AG04449 (cell line): Measurements from ENCODE around the gene UBE2O.

Experiments used
- CTCF ChIA-PET: fragments of 350-600 bp; formaldehyde crosslinking; extraction: SDS; loops from one replicate; lab custom pipeline; 2021; ENCODE audit warnings: antibody characterized with exemption; lab: Yijun Ruan, JAX
- POLR2A ChIA-PET: fragments of 400-600, 350-600 bp; formaldehyde crosslinking; extraction: SDS; loops from one replicate; lab custom pipeline; 2020; ENCODE audit warnings: antibody characterized with exemption, inconsistent platforms; lab: Yijun Ruan, JAX
- DNase-seq: peaks from one replicate; pipeline ENCODE4 v3.0.0-alpha.2; 2010; ENCODE audit warnings: low read depth, low spot score
- H3K4me3 ChIP-seq: 2 replicates; pipeline ENCODE4 v1.5.1; 2011; ENCODE audit warnings: low read depth, mild to moderate bottlenecking, control low read depth, low read length
- TF ChIP-seq, protein P1 (sequence below): IDR thresholded peaks from one replicate; pipeline ENCODE4 v1.5.1; 2011; ENCODE audit warnings: mild to moderate bottlenecking, moderate library complexity, low read length, control low read depth, inconsistent platforms; ENCODE audit not compliant: insufficient read depth; ENCODE audit errors: missing control alignments

The UBE2O gene

GRCh38 chr17:76428511-76428910, 24.4 kb downstream of the UBE2O start:
- no peak overlapping the region for H3K4me3 ChIP-seq
- TF ChIP-seq, protein P1, sequence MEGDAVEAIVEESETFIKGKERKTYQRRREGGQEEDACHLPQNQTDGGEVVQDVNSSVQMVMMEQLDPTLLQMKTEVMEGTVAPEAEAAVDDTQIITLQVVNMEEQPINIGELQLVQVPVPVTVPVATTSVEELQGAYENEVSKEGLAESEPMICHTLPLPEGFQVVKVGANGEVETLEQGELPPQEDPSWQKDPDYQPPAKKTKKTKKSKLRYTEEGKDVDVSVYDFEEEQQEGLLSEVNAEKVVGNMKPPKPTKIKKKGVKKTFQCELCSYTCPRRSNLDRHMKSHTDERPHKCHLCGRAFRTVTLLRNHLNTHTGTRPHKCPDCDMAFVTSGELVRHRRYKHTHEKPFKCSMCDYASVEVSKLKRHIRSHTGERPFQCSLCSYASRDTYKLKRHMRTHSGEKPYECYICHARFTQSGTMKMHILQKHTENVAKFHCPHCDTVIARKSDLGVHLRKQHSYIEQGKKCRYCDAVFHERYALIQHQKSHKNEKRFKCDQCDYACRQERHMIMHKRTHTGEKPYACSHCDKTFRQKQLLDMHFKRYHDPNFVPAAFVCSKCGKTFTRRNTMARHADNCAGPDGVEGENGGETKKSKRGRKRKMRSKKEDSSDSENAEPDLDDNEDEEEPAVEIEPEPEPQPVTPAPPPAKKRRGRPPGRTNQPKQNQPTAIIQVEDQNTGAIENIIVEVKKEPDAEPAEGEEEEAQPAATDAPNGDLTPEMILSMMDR, result no peak
- POLR2A ChIA-PET, result no interaction called here
- DNase-seq, result no peak
- CTCF ChIA-PET, result interaction anchor here (1.4 to 2.5 kb wide), 7 partner anchors 14 to 30 kb away, joined by 3 to 11 read pairs (median 5); no protein-coding TSS in a partner anchor

GRCh38 chr17:76427501-76428231, 25.3 kb downstream of the UBE2O start:
- TF ChIP-seq, protein P1, result no peak
- POLR2A ChIA-PET, result interaction anchor here (0.6 kb wide), 1 partner anchor 21 kb away, joined by 4 read pairs; no protein-coding TSS in a partner anchor
- no peak overlapping the region for H3K4me3 ChIP-seq
- no peak for DNase-seq
- CTCF ChIA-PET, result interaction anchor here (0.8 to 2.5 kb wide), 16 partner anchors 11 to 148 kb away, joined by 3 to 11 read pairs (median 5); no protein-coding TSS in a partner anchor

GRCh38 chr17:76426853-76427252, 26.1 kb downstream of the UBE2O start:
- POLR2A ChIA-PET, result interaction anchor here (0.6 kb wide), 1 partner anchor 22 kb away, joined by 4 read pairs; no protein-coding TSS in a partner anchor
- no peak overlapping the region for H3K4me3 ChIP-seq
- DNase-seq, result no peak
- CTCF ChIA-PET, result interaction anchor here (1.2 to 2.5 kb wide), 11 partner anchors 10 to 147 kb away, joined by 3 to 11 read pairs (median 6); no protein-coding TSS in a partner anchor
- TF ChIP-seq, protein P1, result no peak

DNA sequence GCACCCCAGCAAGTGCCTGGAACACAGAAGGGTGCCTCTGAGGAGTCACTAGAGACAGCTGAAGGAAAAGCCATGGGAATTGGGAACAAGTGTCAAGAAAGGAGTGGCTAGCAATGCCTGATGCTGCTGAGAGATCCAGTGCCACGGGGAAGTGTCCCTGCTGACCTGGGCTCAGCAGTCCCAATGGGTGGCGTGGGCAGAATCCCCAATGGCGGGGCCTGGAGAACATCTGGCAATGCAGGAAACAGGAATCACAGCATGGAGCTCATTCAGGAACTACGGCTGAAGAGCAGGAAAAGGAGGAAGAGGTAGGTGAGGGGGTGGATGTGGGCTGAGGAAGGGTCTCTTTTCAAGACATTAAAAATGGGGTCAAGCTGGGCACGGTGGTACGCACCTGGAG, 30.1 kb downstream of the UBE2O start:
- no peak overlapping the region for H3K4me3 ChIP-seq
- CTCF ChIA-PET, result interaction anchor here (1.3 to 3.1 kb wide), 4 partner anchors 9 to 26 kb away, joined by 4 to 11 read pairs (median 8); no protein-coding TSS in a partner anchor
- TF ChIP-seq, protein P1, result no peak
- POLR2A ChIA-PET, result no interaction called here
- DNase-seq, result no peak

DNA sequence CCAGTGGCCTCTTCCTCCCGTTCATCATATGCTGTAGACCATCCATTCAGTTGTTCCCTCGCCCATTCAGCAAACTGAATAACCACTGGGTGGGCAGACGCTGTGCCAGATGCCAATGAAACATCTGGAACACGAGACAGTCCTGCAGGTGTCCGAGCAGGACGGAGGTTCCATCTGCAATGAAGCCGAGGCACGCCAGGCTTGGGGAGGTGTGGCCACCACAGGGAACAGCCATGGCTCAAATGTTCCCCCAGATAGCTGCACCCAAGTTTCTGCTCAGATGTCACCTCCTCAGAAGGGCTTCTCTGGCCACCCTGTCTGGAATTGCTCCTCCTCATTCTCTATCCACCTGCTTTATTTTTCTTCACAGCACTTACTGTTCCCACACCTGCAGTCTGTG, 30.5 kb downstream of the UBE2O start:
- ChIA-PET POLR2A (no interaction called here), CTCF (interaction anchor here (1.9 to 3.1 kb wide), 3 partner anchors 13 to 25 kb away, joined by 5 to 11 read pairs (median 10); no protein-coding TSS in a partner anchor)
- no peak for DNase-seq
- H3K4me3 ChIP-seq, result no peak overlapping the region
- TF ChIP-seq, protein P1, result no peak

DNA sequence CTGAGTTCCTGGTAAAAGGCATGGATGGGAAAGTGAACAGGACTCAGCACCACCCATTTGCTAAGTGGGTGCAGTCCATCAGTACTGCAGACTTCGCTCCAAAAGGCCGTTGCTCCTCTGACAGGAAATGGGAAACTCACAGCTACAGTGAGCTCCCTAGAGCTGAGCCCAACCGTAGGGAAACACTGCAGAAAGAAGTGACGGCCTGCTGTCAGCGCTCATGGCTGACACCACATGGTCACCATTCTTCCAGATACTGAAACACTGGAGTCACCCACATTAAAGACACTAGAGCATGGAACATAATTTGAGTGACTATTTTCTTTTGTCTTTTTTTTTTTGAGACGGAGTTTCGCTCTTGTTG, 31.9 kb downstream of the UBE2O start:
- TF ChIP-seq, protein P1, result no peak
- no peak overlapping the region for H3K4me3 ChIP-seq
- POLR2A ChIA-PET, result no interaction called here
- DNase-seq, result no peak
- CTCF ChIA-PET, result no interaction called here
